Upper lobe of left lung (tissue), 4 donors: ENCODE measurements around the gene THAP8.
A peak's percentile ranks its signal among the peaks of the same experiment; 100 is the strongest.

Source experiments
- CTCF ChIP-seq, 6 experiments: fragments of 450-650 bp in 4 of 6; fragments of 200-600 bp in 2 of 6; sonication (generic) in 2 of 6; IDR thresholded peaks; one replicate each; pipeline ENCODE4 v1.5.1; 2016 to 2019; ENCODE audit warnings: antibody characterized with exemption in 6 of 6
- EP300 ChIP-seq, 4 donors: sonication (generic); formaldehyde crosslinking; IDR thresholded peaks; one replicate each; pipeline ENCODE4 v1.5.1; 2017; ENCODE audit warnings: antibody characterized with exemption in 4 of 4, control low read depth in 2 of 4
- POLR2A ChIP-seq, 4 donors: fragments of 450-650 bp; IDR thresholded peaks; one replicate each; pipeline ENCODE4 v1.5.1; 2016 to 2017; ENCODE audit warnings: antibody characterized with exemption in 4 of 4, mild to moderate bottlenecking in 2 of 4

DNA sequence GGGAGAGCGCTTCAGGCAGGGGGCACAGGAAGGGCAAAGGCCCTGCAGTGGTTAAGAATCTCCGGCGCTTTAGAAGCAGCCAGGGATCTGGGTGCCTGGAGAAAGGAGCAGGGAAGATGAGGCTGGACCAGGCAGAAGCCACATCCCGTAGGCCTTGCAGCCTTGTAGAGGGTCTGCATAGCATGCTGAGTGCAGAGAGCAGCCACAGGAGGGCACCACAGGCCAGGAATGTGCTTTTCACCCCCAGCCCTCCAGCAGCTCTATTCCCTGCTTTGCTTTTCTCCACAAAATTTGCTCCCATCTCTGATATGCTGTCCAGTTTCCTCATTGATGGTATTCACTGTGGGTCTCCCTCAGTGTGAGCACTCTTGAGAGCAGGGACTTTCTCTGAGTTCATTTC lies 6.3 kb upstream of the THAP8 start:
- TF ChIP-seq CTCF (IDR thresholded peaks at IDR 0.05) (peak in 5 of 6 experiments; percentile 24 to 45 (median 30)), POLR2A (IDR thresholded peaks at IDR 0.05) (no peak), EP300 (IDR thresholded peaks at IDR 0.05) (no peak)
